ENCODE results near the gene MSRB1. TPM values are rescaled to one million over a fixed set of nuclear protein-coding genes. Genes with fewer than 3 reads are reported as not detected.

MSRB1 gene
- total and polyA plus RNA-seq, 9 of the 15 experiments (the other 6 are each of a cell fraction or from before 2014, with no cell fraction given) = 5.4 to 33.7 (median 25.7) TPM

DNA sequence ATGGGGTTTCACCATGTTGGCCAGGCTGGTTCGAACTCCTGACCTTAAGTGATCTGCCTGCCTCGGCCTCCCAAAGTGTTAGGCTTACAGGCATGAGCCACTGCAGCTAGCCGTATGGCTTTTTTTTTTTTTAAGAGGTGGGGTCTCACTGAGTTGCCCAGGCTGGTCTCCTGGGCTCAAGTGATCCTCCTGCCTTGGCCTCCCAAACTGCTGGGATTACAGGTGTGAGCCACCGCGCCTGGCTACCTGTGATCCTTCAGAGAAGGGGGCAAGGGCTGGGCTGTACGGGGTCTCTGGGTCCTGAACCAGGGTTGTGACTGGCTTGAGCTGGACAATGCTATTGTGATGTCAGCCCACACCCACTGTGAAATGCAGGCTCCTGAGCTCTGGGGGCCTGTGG lies 23.5 kb upstream of the MSRB1 start, which contains the start of gene RNF151:
Gene RNF151 (plus strand): TSS at position 397 of the 400 bp plus-strand sequence. CDS start 26 bp downstream, outside the sequence.
- POLR2A ChIA-PET = interaction anchor here (0.6 to 3.9 kb wide), 9 partner anchors 9 to 1006 kb away, joined by 3 to 103 read pairs (median 5); partner anchors contain the start of genes GFER, NME3, NOXO1 and SYNGR3
- Histone ChIP-seq H3K9me1 (ENCODE audit: control insufficient read depth, insufficient read depth, low read length) (peaks cover 3% of the 10 kb centered on the region), H3K36me3 (ENCODE audit: control insufficient read depth, insufficient read depth, low read length) (peaks cover 27% of the 10 kb centered on the region), H3K4me1 (replicated peaks in 1 of 2; ENCODE audit: control insufficient read depth in 2 of 2, insufficient read depth in 2 of 2, low read length in 2 of 2) (peaks cover 5 to 51% of the 10 kb centered on the region in 2 experiments; a peak in 4 of 5 replicates), H3K9ac (ENCODE audit: insufficient read depth in 1 of 2, low read depth in 2 of 2, low read length in 2 of 2) (peak within 1 kb of the TSS; percentile 94 to 100), H3K27ac (ENCODE audit: extremely low read depth, low read depth, low read length) (peak within 1 kb of the TSS; percentile 85), H3K27me3 (ENCODE audit: control insufficient read depth in 2 of 2, insufficient read depth in 2 of 2, low read length in 2 of 2) (no peaks in the 10 kb centered on the region), H3K4me2 (ENCODE audit: insufficient read depth, low read length) (peak within 1 kb of the TSS; percentile 86), H3K79me2 (ENCODE audit: control insufficient read depth, insufficient read depth, low read length) (peaks cover 62% of the 10 kb centered on the region), H4K20me1 (replicated peaks; ENCODE audit: control insufficient read depth, insufficient read depth, low read length) (peaks cover 25% of the 10 kb centered on the region), H3K9me3 (replicated peaks; ENCODE audit: control insufficient read depth, insufficient read depth, low read depth, low read length) (no peaks in the 10 kb centered on the region), H2AFZ (ENCODE audit: low read depth, low read length) (no peak within 1 kb of the TSS), H3K4me3 (peak within 1 kb of the TSS; percentile 89)
- no TSS peak for BruUV-seq (replicated peaks)
- in situ Hi-C loops (cut with MboI) = no loop called here
- TF ChIP-seq JUNB (CRISPR knock-in tag; conservative IDR thresholded peaks at IDR 0.05) (no peak), HMG20A (CRISPR knock-in tag; conservative IDR thresholded peaks at IDR 0.05) (no peak), ZNF121 (CRISPR knock-in tag; conservative IDR thresholded peaks at IDR 0.05) (peak; percentile 93), ETV1 (tag; conservative IDR thresholded peaks at IDR 0.05; ENCODE audit: low read depth) (no peak)
- TF ChIP-seq, protein P1, sequence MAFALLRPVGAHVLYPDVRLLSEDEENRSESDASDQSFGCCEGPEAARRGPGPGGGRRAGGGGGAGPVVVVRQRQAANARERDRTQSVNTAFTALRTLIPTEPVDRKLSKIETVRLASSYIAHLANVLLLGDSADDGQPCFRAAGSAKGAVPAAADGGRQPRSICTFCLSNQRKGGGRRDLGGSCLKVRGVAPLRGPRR (CRISPR knock-in tag; IDR thresholded peaks at IDR 0.05) = no peak
- 86% methylated on average over 5 of the region's 6 CpGs for WGBS (ENCODE audit: insufficient coverage, low coverage, missing lambda C conversion rate)
- no peak for DNase-seq (ENCODE audit: extremely low read depth in 1 of 4, low spot score in 3 of 4)
- intact Hi-C loops (cut with micrococcal nuclease) = no loop called here
- ATAC-seq = no peak
- no peak for FAIRE-seq
- CTCF ChIA-PET (ENCODE audit: low intra/inter-chr PET ratio) = no interaction called here
